CD14-positive monocyte (primary cell): ENCODE data around the gene ANK2. TPM values are rescaled to one million over a fixed set of nuclear protein-coding genes. Genes with fewer than 3 reads are reported as not detected.

Source experiments
- DNase-seq, 3 donors: peaks; one replicate each; pipeline ENCODE4 v3.0.0-alpha.2; 2011 to 2022
- H2AFZ ChIP-seq: 2 replicates; pipeline ENCODE4 v1.6.0; 2012; ENCODE audit warnings: mild to moderate bottlenecking, low read depth, low read length, inconsistent platforms; ENCODE audit not compliant: insufficient read depth, poor library complexity, severe bottlenecking
- H3K27ac ChIP-seq, 2 donors: 1 replicate in 1 of 2; 2 replicates in 1 of 2; pipeline ENCODE4 v1.5.1; 2012 to 2013; ENCODE audit warnings: low read length in 2 of 2, control low read depth in 1 of 2, inconsistent platforms in 1 of 2, low read depth in 1 of 2, mild to moderate bottlenecking in 1 of 2
- H3K27me3 ChIP-seq, 2 donors: one replicate each; pipeline versions ENCODE4 v1.6.0 to v1.6.1; 2011 to 2013; ENCODE audit warnings: low read length in 2 of 2; ENCODE audit not compliant: control insufficient read depth in 2 of 2, insufficient read depth in 2 of 2
- H3K36me3 ChIP-seq, 2 donors: replicated peaks in 1 of 2; 1 replicate in 1 of 2; 2 replicates in 1 of 2; pipeline versions ENCODE4 v1.5.1 to v1.6.1; 2012 to 2013; ENCODE audit warnings: low read length in 2 of 2, control low read depth in 1 of 2, inconsistent platforms in 1 of 2, mild to moderate bottlenecking in 1 of 2; ENCODE audit not compliant: insufficient read depth in 2 of 2, control insufficient read depth in 1 of 2
- H3K4me1 ChIP-seq, 2 donors: 1 replicate in 1 of 2; 2 replicates in 1 of 2; pipeline versions ENCODE4 v1.5.1 to v1.6.1; 2012 to 2013; ENCODE audit warnings: low read length in 2 of 2, control low read depth in 1 of 2, inconsistent platforms in 1 of 2, mild to moderate bottlenecking in 1 of 2, moderate library complexity in 1 of 2; ENCODE audit not compliant: insufficient read depth in 2 of 2, control insufficient read depth in 1 of 2
- H3K4me2 ChIP-seq: replicated peaks from 2 replicates; pipeline ENCODE3; 2012; ENCODE audit warnings: low read length, moderate library complexity, mild to moderate bottlenecking; ENCODE audit not compliant: poor library complexity, severe bottlenecking; ENCODE audit errors: extremely low read depth
- H3K4me3 ChIP-seq, 3 experiments: fragments of 200-600 bp in 1 of 3; sonication (generic) in 1 of 3; replicated peaks in 1 of 3; 1 replicate in 2 of 3; 2 replicates in 1 of 3; pipeline ENCODE4 v1.5.1; 2011 to 2013; ENCODE audit warnings: low read length in 3 of 3, mild to moderate bottlenecking in 3 of 3, control low read depth in 2 of 3, low read depth in 2 of 3, inconsistent platforms in 1 of 3, moderate library complexity in 1 of 3
- H3K79me2 ChIP-seq: 2 replicates; pipeline ENCODE4 v1.6.0; 2012; ENCODE audit warnings: mild to moderate bottlenecking, control low read depth, inconsistent platforms, low read length, moderate library complexity; ENCODE audit not compliant: insufficient read depth
- H3K9ac ChIP-seq: 2 replicates; pipeline ENCODE4 v1.6.0; 2017; ENCODE audit warnings: low read length, mild to moderate bottlenecking; ENCODE audit not compliant: insufficient read depth, poor library complexity, severe bottlenecking
- H3K9me3 ChIP-seq, 2 donors: replicated peaks in 1 of 2; 1 replicate in 1 of 2; 2 replicates in 1 of 2; pipeline versions ENCODE4 v1.5.1 to v1.6.1; 2012 to 2013; ENCODE audit warnings: low read length in 2 of 2, control low read depth in 1 of 2; ENCODE audit not compliant: control insufficient read depth in 1 of 2, insufficient read depth in 1 of 2
- H4K20me1 ChIP-seq: 2 replicates; pipeline ENCODE4 v1.6.0; 2012; ENCODE audit warnings: mild to moderate bottlenecking, low read length, control low read depth, moderate library complexity; ENCODE audit not compliant: insufficient read depth
- H3K27ac Mint-ChIP-seq, 7 donors: one replicate each; pipeline ENCODE4 v1.8.0; 2020; ENCODE audit warnings: mild to moderate bottlenecking in 7 of 7, mixed read lengths in 7 of 7, moderate library complexity in 6 of 7, inconsistent platforms in 2 of 7
- H3K27me3 Mint-ChIP-seq, 3 donors: one replicate each; pipeline ENCODE4 v1.8.0; 2021 to 2022; ENCODE audit warnings: low read depth in 3 of 3, mild to moderate bottlenecking in 3 of 3, mixed read lengths in 3 of 3, moderate library complexity in 3 of 3, inconsistent platforms in 1 of 3
- H3K36me3 Mint-ChIP-seq, 2 donors: one replicate each; pipeline ENCODE4 v1.8.0; 2020; ENCODE audit warnings: mixed read lengths in 2 of 2, inconsistent platforms in 1 of 2, mild to moderate bottlenecking in 1 of 2
- H3K4me1 Mint-ChIP-seq: one replicate; pipeline ENCODE4 v1.8.0; 2020; ENCODE audit warnings: mild to moderate bottlenecking, mixed read lengths
- H3K4me3 Mint-ChIP-seq, 2 donors: one replicate each; pipeline ENCODE4 v1.8.0; 2020; ENCODE audit warnings: mild to moderate bottlenecking in 2 of 2, mixed read lengths in 2 of 2, moderate library complexity in 1 of 2
- H3K9me3 Mint-ChIP-seq, 7 donors: one replicate each; pipeline ENCODE4 v1.8.0; 2020 to 2022; ENCODE audit warnings: mixed read lengths in 7 of 7, mild to moderate bottlenecking in 6 of 7, moderate library complexity in 6 of 7, inconsistent platforms in 2 of 7
- CTCF ChIP-seq: fragments of 200-600 bp; IDR thresholded peaks from one replicate; pipeline ENCODE4 v1.8.0; 2022; ENCODE audit warnings: antibody characterized with exemption, mild to moderate bottlenecking
- WGBS: methylation state at CpG from one replicate; pipeline ENCODE4 v1.1.5; 2013; ENCODE audit warnings: missing lambda C conversion rate; ENCODE audit not compliant: insufficient coverage; 5-methylcytosine and 5-hydroxymethylcytosine counted together
- intact Hi-C, 2 donors: fragments of 100-400 bp; cut with micrococcal nuclease; formaldehyde crosslinking; loops; one replicate each; pipeline versions ENCODE4 v1.15.0 to v1.15.1; 2023
- polyA plus RNA-seq, 3 donors: library from polyadenylated mRNA; depleted of rRNA in 1 of 3; unstranded in 2 of 3; stranded (reverse) in 1 of 3; fragments of 300-500 nt in 2 of 3; fragments of >200 nt in 1 of 3; fragmentation: Illumina TruSeq in 2 of 3; gene quantifications; 1 replicate in 2 of 3; 2 replicates in 1 of 3; pipeline ENCODE4 v1.2.3, GENCODE V29; 2012 to 2021

Gene ANK2
- polyA plus RNA-seq, 3 donors: not detected

- no peak overlapping the region for H3K4me2 ChIP-seq
- no peaks in the 10 kb centered on the region for H3K79me2 ChIP-seq
- no peak overlapping the region for H2AFZ ChIP-seq
- H3K27me3 Mint-ChIP-seq: peaks cover 0 to 4% (median 2%) of the 10 kb centered on the region in 3 donors
- no peaks in the 10 kb centered on the region for H3K36me3 Mint-ChIP-seq
- H4K20me1 ChIP-seq: no peaks in the 10 kb centered on the region
- no peak for DNase-seq
- no peaks in the 10 kb centered on the region for H3K4me1 ChIP-seq
- H3K4me3 Mint-ChIP-seq: no peak overlapping the region
- no peak overlapping the region for H3K9ac ChIP-seq
- H3K27ac Mint-ChIP-seq: no peak overlapping the region
- H3K36me3 ChIP-seq: no peaks in the 10 kb centered on the region
- TF ChIP-seq CTCF: no peak
- no peaks in the 10 kb centered on the region for H3K27me3 ChIP-seq
- no peak overlapping the region for H3K27ac ChIP-seq
- H3K4me3 ChIP-seq: no peak overlapping the region
- intact Hi-C loops: no loop called here
- no peaks in the 10 kb centered on the region for H3K9me3 ChIP-seq
- peaks cover 0 to 5% (median 1%) of the 10 kb centered on the region in 7 donors for H3K9me3 Mint-ChIP-seq
- peaks cover 4% of the 10 kb centered on the region for H3K4me1 Mint-ChIP-seq
These were observed 137.5 kb downstream of the ANK2 start for GRCh38 chr4:113186913-113187312.

- peaks cover 0 to 4% (median 2%) of the 10 kb centered on the region in 3 donors for H3K27me3 Mint-ChIP-seq
- Histone ChIP-seq H3K27ac (no peak overlapping the region), H3K36me3 (no peaks in the 10 kb centered on the region), H3K9ac (no peak overlapping the region), H3K4me3 (no peak overlapping the region), H3K27me3 (no peaks in the 10 kb centered on the region), H3K4me2 (no peak overlapping the region), H4K20me1 (no peaks in the 10 kb centered on the region), H3K9me3 (no peaks in the 10 kb centered on the region), H3K79me2 (no peaks in the 10 kb centered on the region), H2AFZ (no peak overlapping the region), H3K4me1 (no peaks in the 10 kb centered on the region)
- no peak for DNase-seq
- H3K9me3 Mint-ChIP-seq: peaks cover 0 to 5% (median 1%) of the 10 kb centered on the region in 7 donors
- no peak overlapping the region for H3K4me3 Mint-ChIP-seq
- peaks cover 4% of the 10 kb centered on the region for H3K4me1 Mint-ChIP-seq
- no peaks in the 10 kb centered on the region for H3K36me3 Mint-ChIP-seq
- intact Hi-C loops: no loop called here
- TF ChIP-seq CTCF: no peak
- H3K27ac Mint-ChIP-seq: no peak overlapping the region
- 71% methylated on average over 1 of the region's 3 CpGs for WGBS
These were observed 137.9 kb downstream of the ANK2 start for GRCh38 chr4:113187358-113187757.
